ENCODE measurements around the gene DIPK1B.

DIPK1B gene

GRCh38 chr9:136712690-136713544, 545 bp downstream of the DIPK1B start:
- Mint-ChIP-seq H3K27me3 (ENCODE audit: low read depth) (peaks cover 39% of the 10 kb centered on the region), H3K4me3 (no peak overlapping the region), H3K4me1 (ENCODE audit: low read depth) (peaks cover 6% of the 10 kb centered on the region), H3K27ac (no peak overlapping the region), H3K9me3 (no peaks in the 10 kb centered on the region), H3K36me3 (ENCODE audit: low read depth) (no peaks in the 10 kb centered on the region)

GRCh38 chr9:136713550-136713949, 1.2 kb downstream of the DIPK1B start:
- Mint-ChIP-seq H3K4me1 (ENCODE audit: low read depth) (peaks cover 6% of the 10 kb centered on the region), H3K27ac (no peak overlapping the region), H3K4me3 (no peak overlapping the region), H3K36me3 (ENCODE audit: low read depth) (no peaks in the 10 kb centered on the region), H3K27me3 (ENCODE audit: low read depth) (peaks cover 35% of the 10 kb centered on the region), H3K9me3 (no peaks in the 10 kb centered on the region)

GRCh38 chr9:136714096-136714892, 1.9 kb downstream of the DIPK1B start:
- no peak overlapping the region for H3K27ac Mint-ChIP-seq
- no peaks in the 10 kb centered on the region for H3K36me3 Mint-ChIP-seq (ENCODE audit: low read depth)
- H3K27me3 Mint-ChIP-seq (ENCODE audit: low read depth), result peaks cover 35% of the 10 kb centered on the region
- H3K4me1 Mint-ChIP-seq (ENCODE audit: low read depth), result peaks cover 6% of the 10 kb centered on the region
- no peaks in the 10 kb centered on the region for H3K9me3 Mint-ChIP-seq
- no peak overlapping the region for H3K4me3 Mint-ChIP-seq

- Mint-ChIP-seq H3K4me3 (no peak overlapping the region), H3K9me3 (no peaks in the 10 kb centered on the region), H3K27me3 (ENCODE audit: low read depth) (peaks cover 35% of the 10 kb centered on the region), H3K36me3 (ENCODE audit: low read depth) (no peaks in the 10 kb centered on the region), H3K4me1 (ENCODE audit: low read depth) (peaks cover 6% of the 10 kb centered on the region), H3K27ac (no peak overlapping the region)
Measured at GRCh38 chr9:136714893-136715274, 2.5 kb downstream of the DIPK1B start.

GRCh38 chr9:136717399-136717798, 5.0 kb downstream of the DIPK1B start:
- H3K9me3 Mint-ChIP-seq, result no peaks in the 10 kb centered on the region
- H3K4me3 Mint-ChIP-seq, result no peak overlapping the region
- H3K4me1 Mint-ChIP-seq (ENCODE audit: low read depth), result no peaks in the 10 kb centered on the region
- peaks cover 16% of the 10 kb centered on the region for H3K27me3 Mint-ChIP-seq (ENCODE audit: low read depth)
- H3K36me3 Mint-ChIP-seq (ENCODE audit: low read depth), result peaks cover 3% of the 10 kb centered on the region
- H3K27ac Mint-ChIP-seq, result no peak overlapping the region

GRCh38 chr9:136718345-136719194, 6.2 kb downstream of the DIPK1B start:
- Mint-ChIP-seq H3K4me1 (ENCODE audit: low read depth) (no peaks in the 10 kb centered on the region), H3K27ac (no peak overlapping the region), H3K36me3 (ENCODE audit: low read depth) (peaks cover 5% of the 10 kb centered on the region), H3K9me3 (no peaks in the 10 kb centered on the region), H3K4me3 (no peak overlapping the region), H3K27me3 (ENCODE audit: low read depth) (peaks cover 11% of the 10 kb centered on the region)

GRCh38 chr9:136719195-136719880, 7.0 kb downstream of the DIPK1B start:
- Mint-ChIP-seq H3K36me3 (ENCODE audit: low read depth) (peaks cover 12% of the 10 kb centered on the region), H3K4me3 (no peak overlapping the region), H3K9me3 (no peaks in the 10 kb centered on the region), H3K27ac (no peak overlapping the region), H3K27me3 (ENCODE audit: low read depth) (peaks cover 4% of the 10 kb centered on the region), H3K4me1 (ENCODE audit: low read depth) (peaks cover 3% of the 10 kb centered on the region)

GRCh38 chr9:136720251-136720897, 8.0 kb downstream of the DIPK1B start:
- no peak overlapping the region for H3K4me3 Mint-ChIP-seq
- peaks cover 16% of the 10 kb centered on the region for H3K36me3 Mint-ChIP-seq (ENCODE audit: low read depth)
- peaks cover 4% of the 10 kb centered on the region for H3K27me3 Mint-ChIP-seq (ENCODE audit: low read depth)
- H3K27ac Mint-ChIP-seq, result no peak overlapping the region
- H3K9me3 Mint-ChIP-seq, result no peaks in the 10 kb centered on the region
- peaks cover 4% of the 10 kb centered on the region for H3K4me1 Mint-ChIP-seq (ENCODE audit: low read depth)

GRCh38 chr9:136720898-136721338, 8.5 kb downstream of the DIPK1B start:
- no peak overlapping the region for H3K27ac Mint-ChIP-seq
- H3K4me1 Mint-ChIP-seq (ENCODE audit: low read depth), result peaks cover 4% of the 10 kb centered on the region
- H3K4me3 Mint-ChIP-seq, result no peak overlapping the region
- peaks cover 2% of the 10 kb centered on the region for H3K27me3 Mint-ChIP-seq (ENCODE audit: low read depth)
- H3K36me3 Mint-ChIP-seq (ENCODE audit: low read depth), result peaks cover 18% of the 10 kb centered on the region
- no peaks in the 10 kb centered on the region for H3K9me3 Mint-ChIP-seq

GRCh38 chr9:136721339-136722092, 9.1 kb downstream of the DIPK1B start:
- Mint-ChIP-seq H3K27ac (no peak overlapping the region), H3K4me3 (no peak overlapping the region), H3K9me3 (no peaks in the 10 kb centered on the region), H3K36me3 (ENCODE audit: low read depth) (peaks cover 21% of the 10 kb centered on the region), H3K4me1 (ENCODE audit: low read depth) (peaks cover 7% of the 10 kb centered on the region), H3K27me3 (ENCODE audit: low read depth) (no peaks in the 10 kb centered on the region)

GRCh38 chr9:136722093-136722968, 10.0 kb downstream of the DIPK1B start:
- peaks cover 26% of the 10 kb centered on the region for H3K36me3 Mint-ChIP-seq (ENCODE audit: low read depth)
- H3K4me1 Mint-ChIP-seq (ENCODE audit: low read depth), result peaks cover 13% of the 10 kb centered on the region
- H3K27ac Mint-ChIP-seq, result no peak overlapping the region
- H3K27me3 Mint-ChIP-seq (ENCODE audit: low read depth), result no peaks in the 10 kb centered on the region
- H3K9me3 Mint-ChIP-seq, result no peaks in the 10 kb centered on the region
- H3K4me3 Mint-ChIP-seq, result no peak overlapping the region

- Mint-ChIP-seq H3K4me1 (ENCODE audit: low read depth) (peaks cover 15% of the 10 kb centered on the region), H3K9me3 (no peaks in the 10 kb centered on the region), H3K27ac (no peak overlapping the region), H3K27me3 (ENCODE audit: low read depth) (no peaks in the 10 kb centered on the region), H3K36me3 (ENCODE audit: low read depth) (peaks cover 28% of the 10 kb centered on the region), H3K4me3 (no peak overlapping the region)
Measured at GRCh38 chr9:136722969-136723356, 10.6 kb downstream of the DIPK1B start.
